Dedifferentiated amniotic fluid mesenchymal stem cell (primary cell): Measurements from ENCODE around the gene CYP4A11.
"Not testable (repeated sequence)": the region's sequence is repeated elsewhere in the genome, so short reads cannot be mapped to it uniquely, and the experiment has no call there.

Experiments used
- DNase-seq: peaks from one replicate; pipeline ENCODE4 v3.0.0-alpha.2; 2016; ENCODE audit errors: extremely low spot score

Gene CYP4A11

GRCh38 chr1:46941135-46941694, at the start of gene CYP4A11:
Gene CYP4A11 (minus strand): TSS chr1:46941476. CDS start chr1:46941433, 43 bp downstream.
- no peak for DNase-seq

- not testable (repeated sequence) for DNase-seq
These were observed 49.3 kb upstream of the CYP4A11 start for GRCh38 chr1:46990541-46990940.

GRCh38 chr1:46983830-46984586, 42.7 kb upstream of the CYP4A11 start:
- DNase-seq: no peak

- no peak for DNase-seq
These were observed 42.0 kb upstream of the CYP4A11 start for GRCh38 chr1:46983166-46983829.

- DNase-seq: no peak
These were observed 27.8 kb upstream of the CYP4A11 start for GRCh38 chr1:46969014-46969619.

- not testable (repeated sequence) for DNase-seq
These were observed 21.0 kb upstream of the CYP4A11 start for GRCh38 chr1:46962272-46962671.

GRCh38 chr1:46961066-46961758, 19.9 kb upstream of the CYP4A11 start:
- no peak for DNase-seq

- no peak for DNase-seq
These were observed 19.0 kb upstream of the CYP4A11 start for GRCh38 chr1:46960250-46960649.

- not testable (repeated sequence) for DNase-seq
These were observed 13.8 kb upstream of the CYP4A11 start for GRCh38 chr1:46955116-46955515.

GRCh38 chr1:46953847-46954246, 12.6 kb upstream of the CYP4A11 start:
- DNase-seq: not testable (repeated sequence)

- not testable (repeated sequence) for DNase-seq
These were observed 8.1 kb upstream of the CYP4A11 start for GRCh38 chr1:46949417-46949666.

- no peak for DNase-seq
These were observed 7.5 kb upstream of the CYP4A11 start for GRCh38 chr1:46948629-46949416.

- DNase-seq: not testable (repeated sequence)
These were observed 6.4 kb upstream of the CYP4A11 start for GRCh38 chr1:46947706-46948105.

- no peak for DNase-seq
These were observed 810 bp upstream of the CYP4A11 start for GRCh38 chr1:46942086-46942485.

GRCh38 chr1:46940307-46940706, 969 bp downstream of the CYP4A11 start:
- no peak for DNase-seq

GRCh38 chr1:46937270-46937669, 4.0 kb downstream of the CYP4A11 start:
- DNase-seq: no peak

- DNase-seq: no peak
These were observed 4.5 kb downstream of the CYP4A11 start for GRCh38 chr1:46936788-46937187.

GRCh38 chr1:46934852-46935251, 6.4 kb downstream of the CYP4A11 start:
- not testable (repeated sequence) for DNase-seq

- not testable (repeated sequence) for DNase-seq
These were observed 9.3 kb downstream of the CYP4A11 start for GRCh38 chr1:46932020-46932419.

- DNase-seq: no peak
These were observed 10.1 kb downstream of the CYP4A11 start for GRCh38 chr1:46931151-46931550.

- no peak for DNase-seq
These were observed 13.9 kb downstream of the CYP4A11 start for GRCh38 chr1:46927249-46927835.
